GM12875 (cell line): ENCODE measurements around the gene MAP3K19.

ENCODE experiments used
- H3K4me3 ChIP-seq: one replicate; pipeline ENCODE4 v1.5.1; 2011; ENCODE audit warnings: low read depth, low read length, control low read depth
- TF ChIP-seq, protein P1 (sequence below): IDR thresholded peaks from 2 replicates; pipeline ENCODE4 v1.5.1; 2011; ENCODE audit warnings: low read depth, mild to moderate bottlenecking, control low read depth, inconsistent platforms, low read length, moderate library complexity, borderline replicate concordance; ENCODE audit not compliant: insufficient read depth

Gene MAP3K19

DNA sequence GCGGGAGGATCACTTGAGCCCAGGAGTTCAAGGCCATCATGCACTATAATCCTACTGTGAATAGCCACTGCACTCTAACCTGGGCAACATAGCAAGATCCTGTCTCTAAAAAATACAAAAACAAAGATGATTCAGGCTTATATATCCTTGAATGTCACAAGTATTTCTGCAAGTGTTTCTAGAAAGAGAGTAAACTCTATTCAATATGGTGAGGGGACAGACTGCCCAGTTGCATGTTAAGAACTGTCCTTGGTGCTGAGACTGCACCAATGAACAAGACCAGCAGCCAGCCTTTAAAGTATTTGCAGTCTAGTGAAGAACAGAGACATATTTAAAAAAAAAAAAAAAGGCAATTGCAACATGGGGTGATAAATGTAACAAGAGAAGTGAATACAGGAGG is 16.4 kb downstream of the MAP3K19 start:
- TF ChIP-seq, protein P1, sequence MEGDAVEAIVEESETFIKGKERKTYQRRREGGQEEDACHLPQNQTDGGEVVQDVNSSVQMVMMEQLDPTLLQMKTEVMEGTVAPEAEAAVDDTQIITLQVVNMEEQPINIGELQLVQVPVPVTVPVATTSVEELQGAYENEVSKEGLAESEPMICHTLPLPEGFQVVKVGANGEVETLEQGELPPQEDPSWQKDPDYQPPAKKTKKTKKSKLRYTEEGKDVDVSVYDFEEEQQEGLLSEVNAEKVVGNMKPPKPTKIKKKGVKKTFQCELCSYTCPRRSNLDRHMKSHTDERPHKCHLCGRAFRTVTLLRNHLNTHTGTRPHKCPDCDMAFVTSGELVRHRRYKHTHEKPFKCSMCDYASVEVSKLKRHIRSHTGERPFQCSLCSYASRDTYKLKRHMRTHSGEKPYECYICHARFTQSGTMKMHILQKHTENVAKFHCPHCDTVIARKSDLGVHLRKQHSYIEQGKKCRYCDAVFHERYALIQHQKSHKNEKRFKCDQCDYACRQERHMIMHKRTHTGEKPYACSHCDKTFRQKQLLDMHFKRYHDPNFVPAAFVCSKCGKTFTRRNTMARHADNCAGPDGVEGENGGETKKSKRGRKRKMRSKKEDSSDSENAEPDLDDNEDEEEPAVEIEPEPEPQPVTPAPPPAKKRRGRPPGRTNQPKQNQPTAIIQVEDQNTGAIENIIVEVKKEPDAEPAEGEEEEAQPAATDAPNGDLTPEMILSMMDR, result no peak
- H3K4me3 ChIP-seq, result no peak overlapping the region

DNA sequence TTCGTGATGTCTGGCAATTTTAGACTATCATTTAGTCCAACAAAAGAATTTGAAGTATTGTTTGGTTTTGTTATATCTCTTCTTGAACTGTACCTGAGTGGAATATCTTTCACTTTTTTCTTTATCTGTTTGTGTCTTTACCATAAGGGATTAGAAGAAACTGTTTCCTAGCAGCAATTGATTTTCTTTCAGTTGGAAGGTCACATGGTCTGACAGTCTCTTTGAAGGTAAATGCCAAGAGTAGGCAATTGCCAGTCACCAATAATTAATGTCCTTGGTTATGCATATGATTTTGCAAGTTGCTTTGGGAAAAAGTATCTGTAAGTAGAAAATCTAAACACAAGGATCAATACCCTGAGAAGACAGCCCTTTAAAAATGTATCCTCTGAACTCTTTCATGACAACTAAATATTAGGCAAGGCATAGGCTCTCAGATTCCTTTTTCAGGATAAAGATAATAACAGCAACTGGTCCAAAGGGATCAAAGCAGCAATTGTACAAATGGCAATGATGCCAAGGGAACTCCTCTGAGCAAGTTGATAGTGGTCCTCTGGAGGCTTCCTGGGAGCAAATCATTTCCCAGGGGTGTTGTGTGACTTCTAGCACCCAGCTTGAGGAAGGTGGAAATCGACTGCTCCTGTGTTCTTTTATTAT is 17.6 kb downstream of the MAP3K19 start:
- TF ChIP-seq, protein P1, result no peak
- H3K4me3 ChIP-seq, result no peak overlapping the region

DNA sequence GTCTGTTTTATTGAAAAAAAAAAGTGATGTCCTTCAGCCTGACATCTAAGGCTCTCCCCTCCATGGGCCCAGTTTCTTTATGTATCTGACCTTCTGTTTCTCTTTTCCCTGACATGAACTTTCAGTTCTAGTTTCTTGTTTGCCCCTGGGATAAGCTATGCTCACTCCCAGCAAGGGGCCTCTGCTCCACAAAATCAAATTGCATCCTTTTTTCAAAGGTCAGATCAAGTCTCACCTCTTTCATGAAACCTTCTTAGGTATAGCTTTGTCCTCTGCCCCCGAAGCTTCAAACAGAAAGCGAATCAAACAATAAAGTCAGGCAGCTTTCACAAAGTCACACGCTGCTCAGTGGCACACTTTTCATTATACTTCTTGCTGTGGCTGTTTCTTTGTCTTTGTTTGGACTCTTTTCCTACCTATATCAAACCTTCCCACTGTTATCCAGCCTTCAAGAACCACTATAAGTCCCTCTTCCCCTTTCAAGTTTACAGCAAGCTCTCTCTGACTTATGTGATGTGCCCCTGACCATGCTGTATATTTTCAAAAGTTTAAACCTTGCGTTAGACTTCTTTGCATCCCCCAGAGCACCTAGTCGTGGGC is 23.3 kb downstream of the MAP3K19 start:
- TF ChIP-seq, protein P1, result no peak
- H3K4me3 ChIP-seq, result no peak overlapping the region

DNA sequence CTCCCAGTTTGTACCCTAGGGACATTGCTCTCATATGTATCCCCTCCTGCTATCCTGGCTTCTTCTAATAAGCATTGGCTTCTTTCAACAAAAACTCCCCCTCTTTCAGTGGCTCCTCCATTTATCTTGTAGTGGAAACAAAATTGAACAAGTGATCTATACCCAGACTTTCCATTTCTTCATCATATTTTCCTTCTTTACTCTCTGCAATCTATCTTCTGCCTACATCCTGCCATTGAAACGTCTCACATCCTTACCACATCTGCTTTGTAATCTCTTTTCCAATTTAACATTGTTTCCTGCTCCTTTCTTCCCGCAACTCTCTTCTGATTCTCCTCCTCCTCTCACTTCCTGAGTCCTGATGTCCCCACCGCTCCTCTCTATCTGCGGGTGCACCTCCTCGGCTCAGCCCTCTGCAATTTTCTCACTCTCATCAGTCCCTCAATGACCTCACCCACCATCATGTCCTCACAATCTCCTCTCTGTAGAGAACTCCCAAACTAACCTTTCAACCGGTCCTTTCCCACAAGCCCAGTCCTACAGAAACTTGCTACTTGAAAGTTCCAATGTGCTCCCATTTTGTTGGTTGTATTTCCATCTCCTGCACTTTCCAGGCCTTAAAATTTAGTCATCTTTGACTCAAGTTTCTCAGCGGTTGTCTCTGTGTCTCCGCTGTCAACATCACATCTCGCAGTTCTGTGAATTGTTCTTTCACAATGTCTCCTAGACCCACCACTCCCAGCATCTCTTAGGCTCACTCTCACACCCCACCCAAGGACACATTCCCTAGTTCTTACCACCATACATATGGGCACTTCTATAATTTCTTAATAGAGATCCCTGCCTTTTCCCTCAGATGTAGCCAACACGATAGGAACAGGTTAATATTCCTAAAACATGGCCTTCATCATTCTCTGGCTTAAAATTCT is 24.0 kb downstream of the MAP3K19 start:
- TF ChIP-seq, protein P1, result no peak
- no peak overlapping the region for H3K4me3 ChIP-seq

DNA sequence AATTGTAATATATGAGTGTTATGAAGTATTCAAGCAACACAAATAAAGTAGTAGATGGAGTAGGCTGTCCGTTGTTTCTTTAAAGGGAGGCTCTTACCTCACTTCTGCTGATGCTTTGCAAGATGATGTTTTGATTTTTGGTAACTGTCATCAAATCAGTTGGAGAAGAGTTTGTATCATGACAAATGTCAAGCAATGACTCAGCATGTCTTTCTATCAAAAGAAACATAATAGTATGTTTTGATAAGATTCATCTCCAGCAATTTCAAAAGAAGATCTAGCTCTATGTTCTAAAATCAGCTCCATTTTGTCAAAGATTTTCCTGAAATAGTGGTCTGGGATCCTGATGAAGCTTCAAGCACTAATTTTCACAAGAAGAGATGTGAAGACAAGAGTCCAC is 25.6 kb downstream of the MAP3K19 start:
- TF ChIP-seq, protein P1, result no peak
- no peak overlapping the region for H3K4me3 ChIP-seq

DNA sequence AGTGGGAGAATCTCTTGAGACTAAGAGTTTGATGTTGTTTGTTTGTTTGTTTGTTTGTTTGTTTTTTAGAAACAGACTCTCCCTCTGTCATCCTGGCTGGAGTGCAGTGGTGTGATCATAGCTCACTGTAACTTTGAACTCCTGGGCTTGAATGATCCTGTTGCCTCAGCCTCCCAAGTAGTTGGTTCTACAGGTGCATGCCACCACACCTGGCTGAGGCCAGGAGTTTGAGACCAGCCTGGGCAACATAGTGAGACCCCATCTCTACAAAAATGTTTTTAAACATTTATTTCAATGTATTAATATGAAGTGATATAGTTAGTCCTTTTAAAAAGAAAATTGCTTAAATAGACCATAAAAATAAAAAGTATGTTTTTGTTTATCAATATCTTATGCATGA is 35.6 kb downstream of the MAP3K19 start:
- TF ChIP-seq, protein P1, result no peak
- no peak overlapping the region for H3K4me3 ChIP-seq
